GM06990 (cell line): ENCODE data around the gene STARD13.

Source experiments
- DNase-seq: peaks from one replicate; pipeline ENCODE4 v3.0.0-alpha.2; 2011; ENCODE audit not compliant: insufficient read length; ENCODE audit errors: extremely low read depth
- H3K27me3 ChIP-seq: replicated peaks from 2 replicates; pipeline ENCODE4 v1.6.0; 2011; ENCODE audit warnings: low read length; ENCODE audit not compliant: control insufficient read depth, insufficient read depth
- H3K36me3 ChIP-seq: 2 replicates; pipeline ENCODE4 v1.5.1; 2011; ENCODE audit warnings: low read length; ENCODE audit not compliant: control insufficient read depth, insufficient read depth
- H3K4me3 ChIP-seq: replicated peaks from 2 replicates; pipeline ENCODE4 v1.5.1; 2011; ENCODE audit warnings: low read depth, mild to moderate bottlenecking, control low read depth, low read length
- CTCF ChIP-seq: IDR thresholded peaks from 2 replicates; pipeline ENCODE4 v1.5.1; 2011; ENCODE audit warnings: low read length, control low read depth, mild to moderate bottlenecking, inconsistent platforms; ENCODE audit not compliant: insufficient read depth, poor library complexity, severe bottlenecking

Gene STARD13

GRCh38 chr13:33070713-33071112 is 214.8 kb downstream of the STARD13 start:
- no peaks in the 10 kb centered on the region for H3K36me3 ChIP-seq
- DNase-seq: no peak
- H3K27me3 ChIP-seq: no peaks in the 10 kb centered on the region
- TF ChIP-seq CTCF: no peak
- H3K4me3 ChIP-seq: no peak overlapping the region

GRCh38 chr13:33069365-33069764 is 216.2 kb downstream of the STARD13 start:
- peak; percentile 39 for TF ChIP-seq CTCF
- DNase-seq: no peak
- no peaks in the 10 kb centered on the region for H3K36me3 ChIP-seq
- H3K27me3 ChIP-seq: no peaks in the 10 kb centered on the region
- H3K4me3 ChIP-seq: no peak overlapping the region

GRCh38 chr13:33066329-33066728 is 219.2 kb downstream of the STARD13 start:
- Histone ChIP-seq H3K4me3 (no peak overlapping the region), H3K27me3 (no peaks in the 10 kb centered on the region), H3K36me3 (no peaks in the 10 kb centered on the region)
- no peak for DNase-seq
- no peak for TF ChIP-seq CTCF

- DNase-seq: no peak
- no peaks in the 10 kb centered on the region for H3K27me3 ChIP-seq
- no peak overlapping the region for H3K4me3 ChIP-seq
- no peak for TF ChIP-seq CTCF
- no peaks in the 10 kb centered on the region for H3K36me3 ChIP-seq
These were observed 224.7 kb downstream of the STARD13 start for GRCh38 chr13:33060815-33061214.

GRCh38 chr13:33058776-33059327 is 226.7 kb downstream of the STARD13 start:
- Histone ChIP-seq H3K4me3 (no peak overlapping the region), H3K27me3 (no peaks in the 10 kb centered on the region), H3K36me3 (no peaks in the 10 kb centered on the region)
- TF ChIP-seq CTCF: no peak
- no peak for DNase-seq
